HG03108 (cell line): ENCODE measurements around the gene PYM1.

ENCODE experiments used
- ATAC-seq: cut with Tn5 transposase; IDR thresholded peaks from one replicate; pipeline ENCODE4 v1.9.1; 2021; ENCODE audit warnings: moderate library complexity; ENCODE audit not compliant: unreplicated experiment

Gene PYM1

DNA sequence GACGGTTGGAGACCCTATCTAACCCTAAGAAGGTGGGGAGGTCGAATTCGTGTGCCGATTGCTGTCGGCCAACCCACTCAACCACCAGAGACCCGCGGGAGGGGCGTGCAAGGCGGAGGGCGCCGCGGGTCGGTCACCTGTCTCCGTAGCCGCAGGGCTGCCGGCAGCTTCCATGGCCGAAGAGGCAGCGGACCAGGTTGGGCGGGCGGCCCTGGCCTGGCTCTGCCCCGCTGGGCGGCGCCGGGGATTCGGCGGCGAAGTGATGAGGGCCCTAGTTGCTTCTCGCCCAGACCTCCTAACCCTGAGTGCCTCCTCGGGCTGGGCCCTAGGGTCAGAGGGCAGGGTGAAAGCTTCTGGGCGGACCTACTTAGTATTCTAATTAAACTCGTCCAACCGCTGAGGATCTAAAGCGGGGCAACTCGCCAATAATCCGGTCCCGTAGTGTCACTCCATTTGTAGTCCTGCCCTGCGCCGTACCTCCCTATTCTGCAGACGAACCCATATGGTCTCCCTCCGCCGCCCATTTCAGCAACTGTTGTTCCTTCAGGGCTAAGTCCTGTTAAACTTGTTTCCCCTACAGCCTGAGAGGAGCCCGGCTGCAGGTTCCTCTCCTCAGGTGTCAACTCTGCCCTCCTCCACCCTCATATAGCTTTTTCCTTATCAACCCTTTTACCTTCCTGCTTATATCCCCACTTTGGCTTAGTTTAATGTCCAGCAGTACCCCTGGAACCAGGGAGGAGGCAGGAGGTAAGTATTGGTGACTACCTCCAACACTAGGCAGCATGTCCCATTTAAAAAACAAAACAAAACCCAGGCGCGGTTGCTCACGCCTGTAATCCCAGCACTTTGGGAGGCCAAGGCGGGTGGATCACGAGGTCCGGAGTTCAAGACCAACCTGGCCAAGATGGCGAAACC, at the start of gene PYM1:
Gene PYM1 (minus strand): TSS at position 307 of the 915 bp plus-strand sequence. CDS start 133 bp downstream, at position 174.
- ATAC-seq: peak; percentile 35

DNA sequence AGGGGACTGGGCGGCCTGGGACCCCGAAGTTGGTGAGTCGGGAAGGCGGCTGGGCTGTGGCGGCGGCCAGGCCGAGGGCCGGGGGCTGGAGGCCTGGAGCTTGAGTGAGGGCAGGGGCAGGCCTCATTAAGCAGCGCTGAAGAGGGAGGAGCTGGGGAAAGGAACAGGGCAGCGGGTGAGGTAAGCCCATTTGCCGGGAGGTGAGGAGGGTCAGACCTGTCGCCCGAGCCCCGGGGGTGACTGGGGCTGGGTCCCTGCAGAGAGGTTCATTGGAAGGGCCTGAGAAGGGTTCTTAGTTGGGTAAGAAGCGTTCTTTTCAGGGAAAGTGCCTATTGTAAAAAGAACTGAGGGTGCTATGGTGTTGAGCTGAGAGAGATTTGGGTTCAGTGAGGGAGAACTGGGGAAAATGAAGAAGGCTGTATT, 46.6 kb upstream of the PYM1 start:
- peak; percentile 2 for ATAC-seq

- ATAC-seq: peak; percentile 90
These were observed 46.1 kb upstream of the PYM1 start, which contains the start of gene RAB5B for GRCh38 chr12:55973599-55974307. Gene RAB5B (plus strand): TSS chr12:55974078. CDS start chr12:55986961, 12,883 bp downstream.

- ATAC-seq: no peak
These were observed 45.4 kb upstream of the PYM1 start for GRCh38 chr12:55972911-55973598.

DNA sequence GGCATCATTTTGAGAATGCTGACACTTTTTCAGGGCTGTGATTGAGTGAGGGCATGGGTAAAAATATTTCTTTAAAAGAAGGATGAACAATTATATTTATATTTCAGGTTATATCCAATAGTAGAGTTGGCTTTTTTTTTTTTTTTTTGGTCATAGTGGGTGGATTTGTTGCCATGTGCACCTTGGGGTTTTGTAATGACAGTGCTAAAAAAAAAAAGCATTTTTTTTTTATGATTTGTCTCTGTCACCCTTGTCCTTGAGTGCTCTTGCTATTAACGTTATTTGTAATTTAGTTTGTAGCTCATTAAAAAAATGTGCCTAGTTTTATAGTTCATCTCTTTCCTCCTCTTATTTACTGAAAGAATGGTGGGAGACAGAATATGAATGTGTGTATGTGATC, 44.8 kb upstream of the PYM1 start:
- no peak for ATAC-seq

DNA sequence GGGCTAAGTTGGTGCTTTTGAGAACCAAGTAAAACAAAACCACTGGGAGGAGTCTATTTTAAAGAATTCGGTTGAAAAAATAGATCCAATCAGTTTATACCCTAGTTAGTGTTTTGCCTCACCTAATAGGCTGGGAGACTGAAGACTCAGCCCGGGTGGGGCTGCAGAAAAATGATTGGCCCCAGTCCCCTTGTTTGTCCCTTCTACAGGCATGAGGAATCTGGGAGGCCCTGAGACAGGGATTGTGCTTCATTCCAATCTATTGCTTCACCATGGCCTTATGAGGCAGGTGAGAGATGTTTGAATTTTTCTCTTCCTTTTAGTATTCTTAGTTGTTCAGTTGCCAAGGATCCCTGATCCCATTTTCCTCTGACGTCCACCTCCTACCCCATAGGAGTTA, 44.3 kb upstream of the PYM1 start:
- ATAC-seq: no peak

- no peak for ATAC-seq
These were observed 43.1 kb upstream of the PYM1 start for GRCh38 chr12:55970775-55971174.

DNA sequence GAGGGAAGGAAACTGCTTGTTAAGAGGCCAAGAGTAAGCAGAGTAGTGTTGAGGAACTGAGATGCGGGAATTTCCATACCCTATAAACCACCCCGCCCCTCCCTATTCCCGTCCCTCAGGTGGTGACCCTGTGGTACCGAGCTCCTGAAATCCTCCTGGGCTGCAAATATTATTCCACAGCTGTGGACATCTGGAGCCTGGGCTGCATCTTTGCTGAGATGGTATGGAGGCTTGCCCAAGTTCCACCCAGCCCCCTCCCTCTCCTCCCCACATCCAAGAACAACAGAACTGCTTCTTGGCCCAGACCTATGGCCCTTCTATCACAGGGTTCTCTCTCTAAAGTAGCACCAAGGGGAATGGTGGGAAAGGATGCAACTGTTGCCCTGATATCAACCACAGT, 41.7 kb upstream of the PYM1 start:
- no peak for ATAC-seq

GRCh38 chr12:55966408-55967281, 39.0 kb upstream of the PYM1 start, which contains the start of gene CDK2:
Gene CDK2 (plus strand): TSS chr12:55966830. CDS start chr12:55967009, 179 bp downstream.
- ATAC-seq: peak; percentile 98

GRCh38 chr12:55965941-55966407, 38.3 kb upstream of the PYM1 start, which contains the start of gene PMEL:
Gene PMEL (minus strand): TSS chr12:55966042. CDS start chr12:55966011, 31 bp downstream.
- no peak for ATAC-seq

- no peak for ATAC-seq
These were observed 37.5 kb upstream of the PYM1 start for GRCh38 chr12:55965240-55965639.

DNA sequence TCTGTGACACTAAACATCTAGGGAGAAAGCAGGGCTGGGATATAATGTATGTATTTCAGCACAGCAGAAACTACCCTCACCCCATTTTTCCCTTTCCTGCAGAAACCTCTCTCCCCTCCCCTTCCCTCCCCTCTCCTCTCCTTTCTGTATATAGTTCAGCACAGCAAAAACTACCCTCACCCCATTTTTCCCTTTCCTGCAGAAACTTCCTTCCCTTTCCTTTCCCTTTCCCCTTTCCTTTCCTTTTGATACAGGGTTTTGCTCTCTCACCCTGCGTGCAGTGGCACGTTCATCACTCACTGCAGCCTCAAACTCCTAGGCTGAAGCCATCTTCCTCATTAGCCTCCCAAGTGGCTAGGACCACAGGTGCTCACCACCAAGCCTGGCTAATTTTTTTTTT, 36.1 kb upstream of the PYM1 start:
- ATAC-seq: no peak

DNA sequence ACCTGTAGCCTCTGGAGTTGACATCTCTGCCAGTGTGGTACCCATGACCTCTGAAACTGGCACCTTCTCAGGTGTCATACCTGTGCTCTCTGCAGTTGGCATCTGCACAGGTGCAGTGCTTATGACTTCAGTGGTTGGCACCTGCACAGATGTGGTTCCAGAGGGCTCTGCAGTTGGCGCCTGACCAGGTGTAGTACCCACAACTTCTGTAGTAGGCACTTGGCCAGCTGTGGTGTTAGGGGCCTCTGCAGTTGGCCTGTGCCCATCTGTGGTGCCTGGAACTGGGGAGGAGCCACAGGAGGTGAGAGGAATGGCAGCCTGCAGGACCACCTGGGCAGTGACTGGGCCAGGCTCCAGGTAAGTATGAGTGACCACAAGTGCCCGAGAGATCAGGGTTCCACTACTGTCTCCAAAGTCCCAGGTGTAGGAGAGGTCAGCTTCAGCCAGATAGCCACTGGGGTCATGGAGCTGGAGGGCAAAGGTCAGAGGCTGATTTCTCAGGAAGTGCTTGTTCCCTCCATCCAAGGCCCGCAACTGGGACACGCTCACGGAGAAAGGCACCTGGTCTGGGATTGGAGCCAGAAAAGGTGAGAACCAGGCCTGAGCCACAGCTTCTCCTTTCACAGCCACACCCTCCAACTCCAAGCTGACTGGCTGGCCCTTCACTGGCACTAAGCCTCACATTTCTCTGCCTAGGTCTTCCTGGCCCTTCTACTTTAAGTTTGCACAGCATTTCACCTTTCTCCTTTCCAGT, 29.6 kb upstream of the PYM1 start:
- no peak for ATAC-seq

GRCh38 chr12:55955800-55956508, 28.3 kb upstream of the PYM1 start:
- ATAC-seq: no peak

DNA sequence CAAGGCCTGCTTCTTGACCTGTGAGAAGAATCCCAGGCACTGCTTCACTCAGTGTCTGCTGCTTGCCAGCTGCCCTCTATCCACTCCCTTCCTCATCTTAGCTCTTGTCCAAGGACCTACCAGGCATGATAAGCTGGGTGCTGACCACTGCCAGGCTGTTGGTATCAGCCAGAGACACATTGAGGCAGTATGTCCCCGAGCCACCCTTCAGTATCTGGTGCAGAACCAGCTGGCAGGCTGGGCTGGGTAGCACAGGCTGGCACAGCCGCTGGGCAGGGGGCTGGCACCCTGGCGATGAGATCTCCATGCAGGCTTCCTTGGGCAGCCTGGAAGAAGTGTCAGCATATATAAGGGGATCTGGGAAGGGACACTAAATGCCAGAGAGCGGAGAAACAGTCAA, 27.6 kb upstream of the PYM1 start:
- no peak for ATAC-seq

DNA sequence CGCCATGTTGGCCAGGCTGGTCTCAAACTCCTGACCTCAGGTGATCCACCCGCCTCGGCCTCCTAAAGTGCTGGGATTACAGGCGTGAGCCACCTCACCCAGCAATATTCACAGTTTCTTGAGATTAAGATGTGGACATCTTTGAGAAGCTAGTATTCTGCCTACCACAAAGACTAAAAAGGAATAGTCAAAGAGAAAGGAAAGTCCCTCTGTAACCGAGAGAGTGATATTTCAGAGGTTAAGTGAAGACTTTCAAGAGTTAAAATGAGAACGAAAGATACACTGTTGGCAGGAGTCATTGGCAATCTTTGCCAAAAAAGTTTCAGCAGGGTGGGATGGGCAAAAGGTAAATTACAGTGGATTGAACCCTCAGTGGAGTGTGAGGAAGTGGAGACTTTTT, 18.9 kb upstream of the PYM1 start:
- ATAC-seq: no peak

- ATAC-seq: no peak
These were observed 15.0 kb upstream of the PYM1 start for GRCh38 chr12:55942577-55943136.

DNA sequence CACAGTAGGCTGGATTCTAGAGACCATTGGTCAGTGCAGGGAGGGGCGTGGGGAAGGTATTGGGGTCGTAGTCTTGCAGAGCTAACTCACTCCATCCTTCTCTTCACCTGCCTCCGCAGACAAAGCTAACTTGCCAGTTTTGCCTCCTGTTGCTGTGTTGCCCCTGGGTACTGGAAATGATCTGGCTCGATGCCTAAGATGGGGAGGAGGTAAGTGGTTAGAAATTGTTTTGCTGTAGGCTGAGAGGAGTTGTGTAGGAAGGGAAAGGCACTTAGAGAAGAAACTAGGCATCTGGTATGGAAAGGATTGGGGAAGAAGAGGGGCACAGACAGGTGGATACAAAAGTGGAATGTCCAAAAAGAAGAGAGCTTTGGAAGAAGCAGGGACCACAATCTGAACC, 14.4 kb upstream of the PYM1 start:
- ATAC-seq: no peak
